GM10847 (cell line): ENCODE data around the gene TRIP4.

Experiments
- POLR2A ChIP-seq: IDR thresholded peaks from 2 replicates; pipeline ENCODE4 v1.6.1; 2011; ENCODE audit not compliant: insufficient read length; ENCODE audit errors: extremely low read depth

The TRIP4 gene

DNA sequence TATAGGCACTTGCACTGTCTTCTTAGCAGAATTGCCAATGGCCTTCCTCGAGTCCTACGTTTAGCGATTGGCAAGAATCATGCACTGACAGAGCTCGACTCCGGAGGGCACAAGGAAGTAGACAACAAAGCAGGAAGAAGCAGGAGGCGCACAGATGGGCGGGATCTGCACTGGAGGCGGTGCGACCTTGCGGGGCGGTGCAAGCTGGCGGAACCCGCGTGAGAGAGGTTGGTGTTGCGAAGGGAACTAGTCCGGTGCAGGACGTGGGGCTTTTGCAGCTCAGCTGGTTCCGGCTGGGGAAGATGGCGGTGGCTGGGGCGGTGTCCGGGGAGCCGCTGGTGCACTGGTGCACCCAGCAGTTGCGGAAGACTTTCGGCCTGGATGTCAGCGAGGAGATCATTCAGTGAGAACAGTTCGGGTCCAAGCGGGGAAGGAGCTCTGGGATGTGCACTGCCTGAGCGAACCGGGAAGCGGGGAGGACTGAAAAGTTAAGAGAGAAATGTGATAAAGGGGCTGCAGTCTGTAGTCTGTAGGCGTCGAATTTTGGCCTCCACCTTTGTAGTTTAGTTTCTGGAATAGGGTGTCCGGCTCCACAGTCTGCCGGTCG lies at the start of gene TRIP4:
Gene TRIP4, plus strand, starts transcription at position 275 of the 607 bp plus-strand sequence. Its CDS starts 28 bp downstream, at position 303.
- peak; percentile 82 for TF ChIP-seq POLR2A

DNA sequence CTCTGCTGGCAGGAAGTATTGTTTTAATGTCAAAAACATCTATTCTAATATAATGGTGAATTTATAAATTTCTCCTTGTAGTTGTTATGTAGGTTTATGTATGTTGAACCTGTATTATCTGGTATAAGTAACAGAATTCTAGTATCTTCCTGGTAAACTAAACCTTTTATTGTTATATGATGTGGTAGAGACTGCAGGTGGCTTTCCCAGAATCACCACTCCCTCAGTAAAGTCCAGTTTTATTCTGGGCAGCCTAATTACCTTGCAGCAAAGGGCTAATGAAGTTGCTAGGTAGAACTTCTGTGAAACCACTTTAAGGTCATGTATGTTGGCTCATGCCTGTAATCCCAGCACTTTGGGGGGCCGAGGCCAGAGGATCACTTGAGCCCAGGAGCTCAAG lies 47.3 kb upstream of the TRIP4 start:
- TF ChIP-seq POLR2A, result no peak

GRCh38 chr15:64341961-64342360 lies 45.7 kb upstream of the TRIP4 start:
- TF ChIP-seq POLR2A, result no peak

GRCh38 chr15:64343222-64343621 lies 44.4 kb upstream of the TRIP4 start:
- TF ChIP-seq POLR2A, result no peak

- no peak for TF ChIP-seq POLR2A
Measured at GRCh38 chr15:64343841-64344240, 43.8 kb upstream of the TRIP4 start.

DNA sequence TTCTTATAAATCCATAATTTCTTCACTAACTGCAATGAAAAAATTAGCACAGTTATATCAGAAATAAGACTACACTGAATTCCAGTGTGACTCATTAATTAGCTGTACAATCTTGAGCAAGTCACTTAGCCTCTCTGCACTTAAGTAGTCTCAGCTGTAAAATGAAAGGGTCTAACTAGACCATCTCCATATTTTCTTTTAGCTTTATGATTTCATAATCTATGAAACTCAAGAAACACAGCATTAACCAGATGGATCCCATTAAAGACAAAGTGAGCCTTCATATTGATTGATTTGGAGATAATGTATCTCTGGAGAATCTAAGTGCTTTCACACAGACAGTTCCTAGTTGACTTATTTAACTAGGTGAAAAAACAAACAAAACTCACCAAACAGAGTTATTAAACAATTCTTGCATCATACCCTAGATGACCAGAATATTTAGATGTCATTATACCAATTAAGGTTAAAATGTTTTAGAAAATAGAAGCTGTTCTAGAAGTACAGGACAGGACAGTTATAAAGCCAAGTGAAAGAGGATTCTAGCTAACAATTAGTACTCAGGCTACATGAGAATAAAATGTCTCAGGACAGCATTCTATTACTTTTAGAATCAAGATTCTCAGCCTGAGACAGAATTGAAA lies 42.9 kb upstream of the TRIP4 start:
- TF ChIP-seq POLR2A, result no peak

DNA sequence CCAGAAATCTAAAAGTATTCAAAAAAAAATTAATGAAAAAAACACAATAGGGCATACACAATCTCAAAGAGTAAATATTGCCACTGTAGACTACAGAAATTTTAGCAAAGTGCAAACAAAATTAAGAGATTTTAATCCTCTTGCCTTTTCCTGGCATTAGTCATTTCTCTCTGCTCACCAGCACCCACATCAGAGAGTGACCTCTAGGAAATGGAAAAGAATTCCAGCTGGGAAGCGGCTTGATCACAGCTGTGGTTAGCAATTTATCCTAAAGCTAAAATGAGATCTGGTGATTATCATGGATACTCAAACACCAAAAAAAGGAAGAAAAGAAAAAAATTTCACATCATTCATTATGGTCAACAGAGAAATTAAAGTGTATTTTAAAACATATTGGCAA lies 39.2 kb upstream of the TRIP4 start:
- TF ChIP-seq POLR2A, result no peak

DNA sequence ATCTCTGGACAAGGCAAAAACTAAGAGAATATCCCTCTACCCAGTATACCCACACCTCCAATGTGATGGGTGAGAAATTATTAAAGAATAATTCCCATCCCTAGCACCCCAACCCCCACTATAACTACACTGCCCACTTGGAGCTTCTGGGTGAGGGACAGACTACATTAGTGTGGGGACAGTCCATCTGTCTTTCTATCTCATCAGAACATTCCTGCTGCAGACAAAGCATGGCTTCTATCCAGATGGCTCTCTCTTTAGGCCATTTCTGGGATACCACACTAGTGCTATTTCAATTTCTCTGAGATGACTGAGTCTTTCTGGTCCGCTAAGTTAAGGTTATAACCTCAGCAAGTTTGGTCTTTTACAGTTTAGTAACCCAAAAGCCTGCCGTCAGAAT lies 38.3 kb upstream of the TRIP4 start:
- no peak for TF ChIP-seq POLR2A

GRCh38 chr15:64351265-64351664 lies 36.4 kb upstream of the TRIP4 start:
- TF ChIP-seq POLR2A, result no peak

DNA sequence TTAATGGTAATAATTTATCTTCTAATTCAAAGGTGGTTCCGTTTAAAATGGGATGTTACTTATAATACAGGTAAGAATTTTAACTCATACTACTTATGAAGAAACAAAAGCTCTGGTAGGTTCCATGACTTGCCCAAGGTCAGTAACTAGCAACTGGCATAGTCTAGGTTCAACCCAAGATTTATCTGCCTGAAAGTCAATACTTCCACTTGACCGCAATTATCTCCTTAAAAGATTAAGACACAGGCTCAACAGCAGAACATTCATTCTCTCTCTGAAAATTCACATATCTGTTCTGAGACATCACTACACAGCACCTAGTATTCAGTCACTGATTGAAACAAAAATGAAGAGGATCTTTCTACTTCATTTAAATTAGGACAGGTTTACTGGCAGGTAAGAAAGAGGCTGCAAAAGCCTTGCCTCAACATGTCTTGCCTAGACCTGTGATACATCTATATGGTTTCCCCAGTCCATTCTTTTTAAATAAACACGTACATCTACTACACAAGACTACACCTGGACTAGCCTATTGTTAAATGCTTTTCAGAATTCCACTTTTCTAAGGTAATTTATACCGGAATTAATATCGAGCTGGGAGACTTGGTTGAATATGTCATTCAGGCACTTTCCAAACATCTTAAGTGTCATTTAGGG lies 32.8 kb upstream of the TRIP4 start:
- no peak for TF ChIP-seq POLR2A

GRCh38 chr15:64355348-64355943 lies 32.2 kb upstream of the TRIP4 start:
- no peak for TF ChIP-seq POLR2A

- TF ChIP-seq POLR2A, result no peak
Measured at GRCh38 chr15:64355944-64356709, 31.5 kb upstream of the TRIP4 start, which contains the start of gene CSNK1G1. TSS of gene CSNK1G1 (minus strand) at chr15:64356173. CDS start at chr15:64300499, 55,674 bp downstream.

DNA sequence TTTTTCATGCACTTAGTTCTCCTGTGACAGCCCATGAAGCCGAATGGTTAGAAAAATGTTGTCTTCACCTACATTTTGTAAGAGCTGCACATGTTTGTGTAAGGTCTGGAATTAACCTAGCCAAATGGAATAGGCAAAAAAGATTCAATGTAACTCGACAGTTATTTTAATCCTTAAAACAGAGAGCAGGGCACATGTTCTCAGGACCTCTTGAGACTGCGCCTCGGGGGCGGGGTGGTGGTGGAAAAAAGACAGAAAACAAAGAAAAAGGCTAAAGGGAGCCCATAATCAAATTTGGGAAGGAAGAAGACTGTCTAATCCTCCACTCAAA lies 31.0 kb upstream of the TRIP4 start:
- no peak for TF ChIP-seq POLR2A

- TF ChIP-seq POLR2A, result no peak
Measured at GRCh38 chr15:64361259-64361658, 26.4 kb upstream of the TRIP4 start.

- no peak for TF ChIP-seq POLR2A
Measured at GRCh38 chr15:64369078-64369607, 18.5 kb upstream of the TRIP4 start.
